ENCODE results near the gene SUSD6.

DNA sequence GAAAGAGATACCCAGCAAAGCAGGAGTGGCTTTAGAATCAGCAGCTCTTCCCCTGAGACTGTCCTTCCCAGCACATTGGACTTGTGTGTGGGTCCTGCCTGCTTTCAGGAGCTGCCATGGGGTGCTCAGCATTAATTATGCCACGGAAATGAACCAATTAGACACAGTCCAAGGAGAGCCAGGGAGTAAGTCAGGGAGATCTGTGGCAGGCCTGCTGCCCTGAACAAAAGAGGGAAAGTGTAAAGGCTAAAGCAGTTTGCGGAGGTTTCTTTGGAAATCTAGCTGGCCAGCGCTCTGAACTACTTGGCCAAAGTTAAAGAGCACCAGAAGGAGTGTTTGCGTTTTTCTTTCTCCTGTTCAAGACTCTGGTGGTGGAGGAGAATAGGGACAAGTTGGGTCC, 89.9 kb downstream of the SUSD6 start:
- TF ChIP-seq RARB (CRISPR knock-in tag; IDR thresholded peaks at IDR 0.05): no peak
- no peak for TF ChIP-seq CTCF (IDR thresholded peaks at IDR 0.05)
- TF ChIP-seq EP300 (IDR thresholded peaks at IDR 0.05): no peak
- no peak for TF ChIP-seq TP53 (CRISPR knock-in tag; IDR thresholded peaks at IDR 0.05)
- no peak for TF ChIP-seq JUNB (IDR thresholded peaks at IDR 0.05)
- TF ChIP-seq MAX (IDR thresholded peaks at IDR 0.05): no peak
- no peak for TF ChIP-seq RFX5 (IDR thresholded peaks at IDR 0.05)
- TF ChIP-seq, protein P1, sequence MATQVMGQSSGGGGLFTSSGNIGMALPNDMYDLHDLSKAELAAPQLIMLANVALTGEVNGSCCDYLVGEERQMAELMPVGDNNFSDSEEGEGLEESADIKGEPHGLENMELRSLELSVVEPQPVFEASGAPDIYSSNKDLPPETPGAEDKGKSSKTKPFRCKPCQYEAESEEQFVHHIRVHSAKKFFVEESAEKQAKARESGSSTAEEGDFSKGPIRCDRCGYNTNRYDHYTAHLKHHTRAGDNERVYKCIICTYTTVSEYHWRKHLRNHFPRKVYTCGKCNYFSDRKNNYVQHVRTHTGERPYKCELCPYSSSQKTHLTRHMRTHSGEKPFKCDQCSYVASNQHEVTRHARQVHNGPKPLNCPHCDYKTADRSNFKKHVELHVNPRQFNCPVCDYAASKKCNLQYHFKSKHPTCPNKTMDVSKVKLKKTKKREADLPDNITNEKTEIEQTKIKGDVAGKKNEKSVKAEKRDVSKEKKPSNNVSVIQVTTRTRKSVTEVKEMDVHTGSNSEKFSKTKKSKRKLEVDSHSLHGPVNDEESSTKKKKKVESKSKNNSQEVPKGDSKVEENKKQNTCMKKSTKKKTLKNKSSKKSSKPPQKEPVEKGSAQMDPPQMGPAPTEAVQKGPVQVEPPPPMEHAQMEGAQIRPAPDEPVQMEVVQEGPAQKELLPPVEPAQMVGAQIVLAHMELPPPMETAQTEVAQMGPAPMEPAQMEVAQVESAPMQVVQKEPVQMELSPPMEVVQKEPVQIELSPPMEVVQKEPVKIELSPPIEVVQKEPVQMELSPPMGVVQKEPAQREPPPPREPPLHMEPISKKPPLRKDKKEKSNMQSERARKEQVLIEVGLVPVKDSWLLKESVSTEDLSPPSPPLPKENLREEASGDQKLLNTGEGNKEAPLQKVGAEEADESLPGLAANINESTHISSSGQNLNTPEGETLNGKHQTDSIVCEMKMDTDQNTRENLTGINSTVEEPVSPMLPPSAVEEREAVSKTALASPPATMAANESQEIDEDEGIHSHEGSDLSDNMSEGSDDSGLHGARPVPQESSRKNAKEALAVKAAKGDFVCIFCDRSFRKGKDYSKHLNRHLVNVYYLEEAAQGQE (IDR thresholded peaks at IDR 0.05): no peak
- TF ChIP-seq ZFP36 (IDR thresholded peaks at IDR 0.05; ENCODE audit: borderline replicate concordance, partially characterized antibody): no peak
- TF ChIP-seq POLR2AphosphoS2 (conservative IDR thresholded peaks at IDR 0.05; ENCODE audit: low read length): no peak
- no peak for TF ChIP-seq NR3C1 (IDR thresholded peaks at IDR 0.05)
- TF ChIP-seq, protein P2, sequence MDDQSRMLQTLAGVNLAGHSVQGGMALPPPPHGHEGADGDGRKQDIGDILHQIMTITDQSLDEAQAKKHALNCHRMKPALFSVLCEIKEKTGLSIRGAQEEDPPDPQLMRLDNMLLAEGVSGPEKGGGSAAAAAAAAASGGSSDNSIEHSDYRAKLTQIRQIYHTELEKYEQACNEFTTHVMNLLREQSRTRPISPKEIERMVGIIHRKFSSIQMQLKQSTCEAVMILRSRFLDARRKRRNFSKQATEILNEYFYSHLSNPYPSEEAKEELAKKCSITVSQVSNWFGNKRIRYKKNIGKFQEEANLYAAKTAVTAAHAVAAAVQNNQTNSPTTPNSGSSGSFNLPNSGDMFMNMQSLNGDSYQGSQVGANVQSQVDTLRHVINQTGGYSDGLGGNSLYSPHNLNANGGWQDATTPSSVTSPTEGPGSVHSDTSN (IDR thresholded peaks at IDR 0.05): no peak
